COLO668 (cell line): Measurements from ENCODE around the gene SPATA31D1.

Experiments
- DNase-seq: peaks from one replicate; lab custom pipeline; 2025; ENCODE audit not compliant: unreplicated experiment; lab: John Stamatoyannopoulos, UW

Gene SPATA31D1

DNA sequence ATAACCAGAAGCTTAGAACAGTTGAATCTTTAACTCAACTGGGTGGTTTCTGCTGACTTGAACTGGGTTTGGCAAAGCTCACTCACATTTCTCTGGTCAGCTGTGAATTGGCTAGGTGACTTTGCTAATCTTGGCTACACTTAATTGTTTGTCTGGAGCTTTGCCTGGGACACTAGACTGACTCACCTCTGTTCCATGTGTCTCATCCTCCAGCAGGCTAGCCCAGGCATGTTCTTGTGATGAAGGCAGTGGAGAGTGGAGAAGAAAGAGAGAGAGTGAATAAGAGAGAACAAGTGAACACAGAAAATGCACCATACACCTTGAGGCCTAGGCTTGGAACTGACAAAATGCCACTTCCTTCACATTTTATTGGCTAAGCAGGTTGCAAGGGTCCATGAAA, 32.6 kb downstream of the SPATA31D1 start:
- no peak for DNase-seq

DNA sequence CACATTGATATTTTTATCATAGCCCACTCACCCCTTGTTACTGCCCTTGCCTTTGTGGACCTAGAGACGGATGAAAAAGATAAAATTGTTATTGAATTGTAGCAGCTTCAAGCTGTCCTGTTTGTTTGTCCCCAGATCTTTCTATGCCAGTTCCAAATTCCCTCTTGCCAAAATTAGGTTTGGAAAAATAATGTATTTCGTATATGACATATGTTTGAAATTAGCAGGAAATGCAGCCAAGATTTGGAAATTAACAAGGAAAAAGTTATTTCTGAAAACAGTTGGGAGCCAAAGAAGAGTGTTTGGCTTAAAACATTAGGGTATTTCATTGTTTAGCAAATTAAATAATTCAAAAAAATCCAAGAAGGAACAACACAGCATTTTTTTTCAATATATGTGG, 33.5 kb downstream of the SPATA31D1 start:
- DNase-seq, result no peak

DNA sequence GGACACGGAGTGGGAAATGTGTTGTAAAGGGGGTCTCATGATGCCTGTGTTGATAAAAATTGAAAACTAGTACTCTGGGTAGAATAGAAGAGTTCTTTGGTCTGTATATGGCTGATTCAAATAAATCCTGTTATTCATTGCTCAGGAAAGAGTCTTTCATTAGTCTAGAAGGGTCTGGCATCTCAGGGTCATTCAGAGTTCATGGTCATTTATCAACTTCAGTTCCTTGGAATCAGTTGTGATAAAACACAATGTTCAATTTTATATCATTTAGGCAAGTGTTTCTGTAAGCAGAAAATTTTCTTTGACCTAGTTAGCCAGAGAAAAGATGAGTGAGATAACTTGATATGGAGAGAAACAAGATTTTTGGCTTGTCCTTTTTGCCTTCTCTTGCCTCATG, 36.3 kb downstream of the SPATA31D1 start:
- DNase-seq, result no peak

DNA sequence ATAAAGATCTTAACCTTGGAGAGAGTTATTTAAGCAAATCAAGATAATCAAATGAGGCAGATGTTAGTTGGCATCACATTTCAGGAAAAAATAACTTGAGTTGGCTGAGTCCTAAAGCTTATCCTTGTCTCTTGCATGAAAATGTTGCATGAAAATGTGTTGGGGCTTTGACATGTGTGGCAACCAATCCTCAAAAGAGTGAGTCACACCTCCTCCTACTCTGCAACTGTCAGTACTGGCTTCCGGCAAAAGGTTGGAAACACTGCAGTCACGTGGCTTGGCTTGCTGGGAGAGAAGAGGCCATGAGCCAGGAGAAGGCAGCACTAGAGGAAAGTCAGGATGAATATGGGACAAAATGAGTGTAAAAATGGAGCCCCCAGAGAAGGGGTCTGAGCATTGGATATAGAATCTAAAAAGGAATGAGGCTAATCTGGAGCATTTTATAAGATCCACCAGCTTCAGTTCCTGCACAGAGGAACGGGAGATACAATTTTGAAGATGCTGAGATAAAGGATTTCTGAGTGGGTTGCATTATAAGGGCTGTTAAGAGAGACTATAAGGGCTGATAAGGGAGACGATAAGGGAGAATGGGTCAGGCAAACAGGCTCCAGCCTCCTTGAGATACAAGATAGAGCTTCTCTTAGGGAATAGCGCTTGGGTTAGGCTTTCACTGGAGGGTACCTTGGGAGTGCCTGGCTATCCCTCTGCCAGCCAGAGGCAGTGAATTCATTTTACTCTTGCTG, 43.1 kb downstream of the SPATA31D1 start:
- no peak for DNase-seq

DNA sequence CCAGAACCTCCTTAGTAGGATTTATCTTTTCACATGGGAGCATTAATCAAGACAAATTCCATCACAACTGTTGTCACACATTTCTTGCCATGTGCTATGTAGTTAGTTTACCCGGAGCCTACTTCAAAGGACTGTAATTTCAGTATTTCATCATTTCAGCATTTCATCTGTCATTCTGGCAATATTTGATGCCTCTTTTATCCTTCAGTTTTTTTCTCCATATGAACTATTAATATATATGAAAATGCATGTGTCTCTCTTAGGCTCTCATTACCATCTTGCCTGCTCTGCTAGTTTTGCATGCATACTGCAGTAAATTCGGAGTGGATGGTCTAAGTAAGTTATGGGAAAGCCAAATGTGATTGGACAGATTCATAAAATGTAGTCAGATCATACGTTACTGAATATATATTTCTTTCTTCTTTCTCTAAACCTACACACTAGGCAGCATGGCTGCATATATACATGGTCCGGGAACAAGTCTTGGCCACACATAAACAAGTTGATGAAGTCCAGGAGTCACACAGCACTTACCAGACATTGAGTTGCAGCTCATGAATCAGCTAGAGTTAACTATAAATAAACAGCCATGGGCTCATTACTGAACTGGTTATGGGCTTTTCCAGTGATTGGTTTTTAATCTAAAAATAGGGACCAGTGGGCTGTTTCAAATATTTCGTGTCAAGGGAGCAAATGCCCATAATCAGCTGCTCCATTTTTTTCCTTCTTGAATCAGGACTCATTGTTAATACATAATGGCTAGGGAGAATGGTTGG, 46.6 kb downstream of the SPATA31D1 start:
- DNase-seq, result no peak

DNA sequence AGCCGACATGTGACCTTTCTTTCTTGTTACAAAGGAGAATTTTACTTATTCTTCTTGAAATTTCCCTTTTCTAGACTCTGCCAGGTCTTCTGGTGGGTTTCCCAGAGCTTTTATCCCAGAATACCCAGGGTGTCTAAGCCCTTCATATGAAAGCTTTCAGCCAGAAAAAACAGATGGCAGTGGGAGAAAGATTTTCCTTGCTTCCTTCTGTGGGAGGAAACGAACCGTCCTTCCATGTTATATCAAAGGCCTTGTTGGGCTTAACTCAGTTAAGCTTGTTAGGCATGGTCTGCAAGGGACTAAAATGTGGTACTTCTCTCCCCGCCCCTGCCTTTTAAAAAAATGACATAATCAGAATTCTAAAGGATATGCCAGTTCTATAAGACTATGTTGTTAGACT, 47.5 kb downstream of the SPATA31D1 start:
- no peak for DNase-seq

DNA sequence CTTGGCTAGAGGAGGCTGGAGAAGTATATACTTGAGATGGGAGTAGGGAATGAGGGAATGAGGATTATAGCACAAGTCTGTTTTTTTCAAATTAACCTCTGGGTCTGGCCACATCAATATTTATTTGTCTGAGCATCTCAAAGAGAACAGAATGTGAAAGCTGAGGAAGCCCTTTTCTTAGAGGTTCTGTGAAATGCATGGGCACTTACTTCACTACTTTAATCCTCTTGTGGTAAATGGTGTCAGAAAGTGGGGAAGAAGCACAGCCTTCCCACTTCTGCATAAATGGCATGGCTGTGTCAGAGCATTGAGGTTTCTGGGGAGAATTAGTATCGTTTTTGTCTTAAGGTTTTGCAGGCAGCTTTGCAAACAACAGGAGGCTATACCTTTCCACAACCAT, 48.6 kb downstream of the SPATA31D1 start:
- DNase-seq, result no peak

DNA sequence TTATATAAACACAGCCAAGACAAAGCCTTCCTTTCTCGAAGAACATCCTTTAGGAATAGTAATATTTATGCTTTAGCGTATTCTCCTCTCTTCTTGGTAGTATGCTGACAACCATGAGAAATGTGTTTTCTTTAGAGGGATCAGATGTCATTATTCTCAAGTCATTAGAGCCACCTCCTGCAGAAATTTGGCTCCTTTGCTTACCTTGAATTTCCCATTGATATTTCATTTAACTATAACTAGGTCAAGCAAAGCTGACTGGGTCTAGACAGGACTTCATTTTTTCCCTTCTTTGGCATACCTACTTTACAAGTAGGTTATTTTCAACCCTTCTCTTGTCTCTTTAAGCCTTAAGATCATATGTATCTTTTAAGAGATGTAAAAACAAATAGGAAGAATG, 50.3 kb downstream of the SPATA31D1 start:
- no peak for DNase-seq
